Measurements from ENCODE around the gene CAMK2B. TPM values are rescaled to one million over a fixed set of nuclear protein-coding genes. Genes with fewer than 3 reads are reported as not detected.

CAMK2B gene
- total RNA-seq, 2 experiments from 2014 or later: 0.97 to 1.9 TPM

GRCh38 chr7:44282601-44283171 is 42.7 kb downstream of the CAMK2B start:
- no peaks in the 10 kb centered on the region for H3K27me3 Mint-ChIP-seq
- no peaks in the 10 kb centered on the region for H3K9me3 Mint-ChIP-seq
- DNase-seq (no peak), ATAC-seq (no peak)
- H3K36me3 Mint-ChIP-seq (ENCODE audit: low read depth): no peaks in the 10 kb centered on the region
- no peaks in the 10 kb centered on the region for H3K4me1 Mint-ChIP-seq (ENCODE audit: low read depth)
- no peak overlapping the region for H3K4me3 Mint-ChIP-seq
- intact Hi-C loops (cut with micrococcal nuclease): no loop called here
- no peak overlapping the region for H3K27ac Mint-ChIP-seq
- POLR2A ChIA-PET: interaction anchor here (0.6 kb wide), 1 partner anchor 309 kb away, joined by 3 read pairs; no protein-coding TSS in a partner anchor
- TF ChIP-seq CTCF (IDR thresholded peaks at IDR 0.05): no peak
- CTCF ChIA-PET: interaction anchor here (1.5 kb wide), 1 partner anchor 42 kb away, joined by 5 read pairs; no protein-coding TSS in a partner anchor

GRCh38 chr7:44281811-44282600 is 43.4 kb downstream of the CAMK2B start:
- Mint-ChIP-seq H3K4me3 (no peak overlapping the region), H3K9me3 (no peaks in the 10 kb centered on the region), H3K27me3 (no peaks in the 10 kb centered on the region), H3K27ac (no peak overlapping the region), H3K36me3 (ENCODE audit: low read depth) (no peaks in the 10 kb centered on the region), H3K4me1 (ENCODE audit: low read depth) (no peaks in the 10 kb centered on the region)
- ChIA-PET POLR2A (interaction anchor here (0.6 kb wide), 1 partner anchor 310 kb away, joined by 3 read pairs; no protein-coding TSS in a partner anchor), CTCF (interaction anchor here (1.0 to 1.5 kb wide), 2 partner anchors 21 to 41 kb away, joined by 3 to 5 read pairs; no protein-coding TSS in a partner anchor)
- DNase-seq (no peak), ATAC-seq (no peak)
- intact Hi-C loops (cut with micrococcal nuclease): no loop called here
- no peak for TF ChIP-seq CTCF (IDR thresholded peaks at IDR 0.05)

GRCh38 chr7:44280993-44281721 is 44.2 kb downstream of the CAMK2B start:
- Mint-ChIP-seq H3K36me3 (ENCODE audit: low read depth) (no peaks in the 10 kb centered on the region), H3K27ac (no peak overlapping the region), H3K27me3 (no peaks in the 10 kb centered on the region), H3K9me3 (no peaks in the 10 kb centered on the region), H3K4me1 (ENCODE audit: low read depth) (no peaks in the 10 kb centered on the region), H3K4me3 (no peak overlapping the region)
- no peak for TF ChIP-seq CTCF (IDR thresholded peaks at IDR 0.05)
- ChIA-PET CTCF (interaction anchor here (1.0 kb wide), 1 partner anchor 20 kb away, joined by 3 read pairs; no protein-coding TSS in a partner anchor), POLR2A (no interaction called here)
- DNase-seq (no peak), ATAC-seq (no peak)
- intact Hi-C loops (cut with micrococcal nuclease): no loop called here

- no peak overlapping the region for H3K4me3 Mint-ChIP-seq
- no peaks in the 10 kb centered on the region for H3K27me3 Mint-ChIP-seq
- H3K4me1 Mint-ChIP-seq (ENCODE audit: low read depth): no peaks in the 10 kb centered on the region
- H3K27ac Mint-ChIP-seq: no peak overlapping the region
- POLR2A ChIA-PET: no interaction called here
- TF ChIP-seq CTCF (IDR thresholded peaks at IDR 0.05): no peak
- no peaks in the 10 kb centered on the region for H3K9me3 Mint-ChIP-seq
- intact Hi-C loops (cut with micrococcal nuclease): no loop called here
- DNase-seq (no peak), ATAC-seq (no peak)
- CTCF ChIA-PET: no interaction called here
- no peaks in the 10 kb centered on the region for H3K36me3 Mint-ChIP-seq (ENCODE audit: low read depth)
Observed at GRCh38 chr7:44280636-44280992, 44.8 kb downstream of the CAMK2B start.

All from activated CD8-positive, alpha-beta T cell treated with anti-CD3 and anti-CD28 coated beads for 36 hours (primary cell).